Stomach (tissue), 9 donors: ENCODE measurements around the gene PGM2. TPM values are rescaled to one million over a fixed set of nuclear protein-coding genes. Genes with fewer than 3 reads are reported as not detected.
A peak's percentile ranks its signal among the peaks of the same experiment; 100 is the strongest.

Experiments used
- DNase-seq, 2 donors: peaks; one replicate each; pipeline versions ENCODE4 v3.0.0 to v3.0.0-alpha.2; 2013 to 2019
- H3K27ac ChIP-seq, 5 donors: fragments of 200-600 bp in 4 of 5; sonication (generic) in 4 of 5; one replicate each; pipeline ENCODE4 v1.5.1; 2013 to 2019; ENCODE audit warnings: mild to moderate bottlenecking in 1 of 5, moderate library complexity in 1 of 5
- H3K27me3 ChIP-seq, 3 donors: fragments of 200-600 bp; sonication (generic); one replicate each; pipeline ENCODE4 v1.5.1; 2017 to 2019; ENCODE audit warnings: mixed run types in 1 of 3
- H3K36me3 ChIP-seq, 4 donors: fragments of 200-600 bp; sonication (generic); 1 replicate in 3 of 4; 2 replicates in 1 of 4; pipeline ENCODE4 v1.5.1; 2016 to 2019
- H3K4me1 ChIP-seq, 4 donors: fragments of 200-600 bp; sonication (generic); one replicate each; pipeline ENCODE4 v1.5.1; 2016 to 2019
- H3K4me3 ChIP-seq, 4 donors: fragments of 200-600 bp; sonication (generic) in 3 of 4; one replicate each; pipeline ENCODE4 v1.5.1; 2016 to 2019; ENCODE audit warnings: mild to moderate bottlenecking in 1 of 4
- H3K9me3 ChIP-seq, 4 donors: fragments of 200-600 bp; sonication (generic); one replicate each; pipeline ENCODE4 v1.5.1; 2016 to 2019
- EP300 ChIP-seq: sonication (generic); formaldehyde crosslinking; IDR thresholded peaks from one replicate; pipeline ENCODE4 v1.6.1; 2017; ENCODE audit warnings: antibody characterized with exemption
- POLR2A ChIP-seq, 4 donors: fragments of 450-650 bp; IDR thresholded peaks; one replicate each; pipeline ENCODE4 v1.6.1; 2016; ENCODE audit warnings: antibody characterized with exemption in 4 of 4, control low read depth in 2 of 4, mild to moderate bottlenecking in 1 of 4, moderate library complexity in 1 of 4
- POLR2AphosphoS5 ChIP-seq, 3 donors: sonication (generic); formaldehyde crosslinking; IDR thresholded peaks; one replicate each; pipeline ENCODE4 v1.6.1; 2016; ENCODE audit warnings: antibody characterized with exemption in 3 of 3
- WGBS, 5 donors: extraction: QIAGEN DNeasy Blood & Tissue Kit in 3 of 5; methylation state at CpG; one replicate each; pipeline versions ENCODE4 v1.1.5 to v1.1.7; 2013 to 2018; 5-methylcytosine and 5-hydroxymethylcytosine counted together
- intact Hi-C: fragments of 100-400 bp; cut with DNase I; formaldehyde crosslinking; loops from one replicate; pipeline ENCODE4 v1.15.1; 2023; ENCODE audit warnings: low total_unique reads
- polyA plus RNA-seq, 3 donors: library from polyadenylated mRNA; stranded (reverse); fragments of 200-250 nt; gene quantifications; one replicate each; pipeline ENCODE4 v1.2.3, GENCODE V29; 2013
- total RNA-seq, 5 donors: library from RNA; depleted of rRNA; stranded (reverse); fragments of >200 nt; gene quantifications; one replicate each; pipeline versions ENCODE4 v1.1.0 to v1.2.3, GENCODE V29; 2014 to 2016
- TF ChIP-seq, protein P1 (sequence below), 7 experiments: fragments of 450-650 bp in 4 of 7; fragments of 200-600 bp in 3 of 7; sonication (generic) in 3 of 7; IDR thresholded peaks; one replicate each; pipeline ENCODE4 v1.5.1; 2016 to 2019; ENCODE audit warnings: antibody characterized with exemption in 7 of 7, control low read depth in 2 of 7, mild to moderate bottlenecking in 1 of 7
- donor health status: healthy with polysubstance abuse.
- donor health status: Bipolar disorder and iron deficiency.
- donor health status: healthy.

Gene PGM2
- total and polyA plus RNA-seq, 8 donors, result 7.4 to 53.1 (median 13.9) TPM

DNA sequence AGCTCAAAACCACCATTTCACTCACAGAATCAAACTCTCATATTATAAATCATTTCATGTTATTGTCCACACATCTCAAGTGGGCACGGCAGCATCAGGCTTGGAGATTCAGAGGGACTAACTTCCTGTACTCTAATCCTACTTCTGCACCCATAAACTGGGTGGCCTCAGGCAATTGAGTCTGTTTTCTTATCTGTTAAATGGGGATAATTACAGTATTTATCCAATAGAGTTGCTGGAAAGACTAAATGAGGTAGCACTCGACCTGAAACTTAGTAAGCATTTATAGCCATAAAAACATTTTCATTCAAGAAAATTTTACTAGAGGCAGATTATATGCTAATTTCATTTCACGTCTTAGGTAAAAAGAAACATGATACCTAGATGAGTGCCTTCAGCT is 77.4 kb downstream of the PGM2 start:
- no peaks in the 10 kb centered on the region for H3K27me3 ChIP-seq
- 85 to 90% (median 86%) methylated on average over 3 of the region's 3 CpGs for WGBS, 5 donors

DNA sequence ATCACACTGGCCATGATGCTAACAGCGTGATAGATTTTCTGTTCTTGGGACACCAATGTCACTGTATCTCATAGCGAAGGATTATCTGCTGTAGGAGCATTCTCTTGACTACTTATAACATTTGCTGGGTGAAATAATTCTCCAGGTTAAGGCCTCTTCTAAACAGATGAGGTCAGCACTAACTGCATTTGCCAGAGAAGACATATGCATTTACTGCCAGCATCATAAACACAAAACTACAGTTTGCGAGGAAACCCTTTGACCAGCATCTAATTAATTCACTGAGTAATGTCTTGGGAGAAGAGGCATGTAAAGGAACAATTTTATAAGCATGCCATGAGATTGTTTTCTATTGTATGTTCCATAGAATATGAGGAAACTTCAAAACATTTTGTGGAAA is 78.3 kb downstream of the PGM2 start:
- 91 to 98% (median 95%) methylated on average over 3 of the region's 3 CpGs for WGBS, 5 donors
- Histone ChIP-seq H3K9me3 (no peaks in the 10 kb centered on the region), H3K4me1 (peaks cover 0 to 34% (median 15%) of the 10 kb centered on the region in 4 donors), H3K27ac (no peak overlapping the region), H3K36me3 (peaks cover 0 to 7% (median 2%) of the 10 kb centered on the region in 4 donors), H3K27me3 (no peaks in the 10 kb centered on the region), H3K4me3 (no peak overlapping the region)
- peak in 1 of 2 donors; percentile 28 for DNase-seq
- intact Hi-C loops, result no loop called here
- TF ChIP-seq POLR2AphosphoS5 (IDR thresholded peaks at IDR 0.05), result no peak
- TF ChIP-seq, protein P1, sequence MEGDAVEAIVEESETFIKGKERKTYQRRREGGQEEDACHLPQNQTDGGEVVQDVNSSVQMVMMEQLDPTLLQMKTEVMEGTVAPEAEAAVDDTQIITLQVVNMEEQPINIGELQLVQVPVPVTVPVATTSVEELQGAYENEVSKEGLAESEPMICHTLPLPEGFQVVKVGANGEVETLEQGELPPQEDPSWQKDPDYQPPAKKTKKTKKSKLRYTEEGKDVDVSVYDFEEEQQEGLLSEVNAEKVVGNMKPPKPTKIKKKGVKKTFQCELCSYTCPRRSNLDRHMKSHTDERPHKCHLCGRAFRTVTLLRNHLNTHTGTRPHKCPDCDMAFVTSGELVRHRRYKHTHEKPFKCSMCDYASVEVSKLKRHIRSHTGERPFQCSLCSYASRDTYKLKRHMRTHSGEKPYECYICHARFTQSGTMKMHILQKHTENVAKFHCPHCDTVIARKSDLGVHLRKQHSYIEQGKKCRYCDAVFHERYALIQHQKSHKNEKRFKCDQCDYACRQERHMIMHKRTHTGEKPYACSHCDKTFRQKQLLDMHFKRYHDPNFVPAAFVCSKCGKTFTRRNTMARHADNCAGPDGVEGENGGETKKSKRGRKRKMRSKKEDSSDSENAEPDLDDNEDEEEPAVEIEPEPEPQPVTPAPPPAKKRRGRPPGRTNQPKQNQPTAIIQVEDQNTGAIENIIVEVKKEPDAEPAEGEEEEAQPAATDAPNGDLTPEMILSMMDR (IDR thresholded peaks at IDR 0.05), result no peak
- no peak for TF ChIP-seq POLR2A (IDR thresholded peaks at IDR 0.05)
- no peak for TF ChIP-seq EP300

More for the DNA sequence above, 77.4 kb downstream of the PGM2 start:
- H3K27ac ChIP-seq, result no peak overlapping the region
- DNase-seq, result no peak
- intact Hi-C loops, result no loop called here
- no peak for TF ChIP-seq POLR2AphosphoS5 (IDR thresholded peaks at IDR 0.05)
- TF ChIP-seq, protein P1 (IDR thresholded peaks at IDR 0.05), result no peak
- TF ChIP-seq EP300, result no peak
- no peak for TF ChIP-seq POLR2A (IDR thresholded peaks at IDR 0.05)
- H3K4me1 ChIP-seq, result peaks cover 0 to 28% (median 15%) of the 10 kb centered on the region in 4 donors
- no peaks in the 10 kb centered on the region for H3K9me3 ChIP-seq
- no peak overlapping the region for H3K4me3 ChIP-seq
- peaks cover 0 to 7% (median 2%) of the 10 kb centered on the region in 4 donors for H3K36me3 ChIP-seq

DNA sequence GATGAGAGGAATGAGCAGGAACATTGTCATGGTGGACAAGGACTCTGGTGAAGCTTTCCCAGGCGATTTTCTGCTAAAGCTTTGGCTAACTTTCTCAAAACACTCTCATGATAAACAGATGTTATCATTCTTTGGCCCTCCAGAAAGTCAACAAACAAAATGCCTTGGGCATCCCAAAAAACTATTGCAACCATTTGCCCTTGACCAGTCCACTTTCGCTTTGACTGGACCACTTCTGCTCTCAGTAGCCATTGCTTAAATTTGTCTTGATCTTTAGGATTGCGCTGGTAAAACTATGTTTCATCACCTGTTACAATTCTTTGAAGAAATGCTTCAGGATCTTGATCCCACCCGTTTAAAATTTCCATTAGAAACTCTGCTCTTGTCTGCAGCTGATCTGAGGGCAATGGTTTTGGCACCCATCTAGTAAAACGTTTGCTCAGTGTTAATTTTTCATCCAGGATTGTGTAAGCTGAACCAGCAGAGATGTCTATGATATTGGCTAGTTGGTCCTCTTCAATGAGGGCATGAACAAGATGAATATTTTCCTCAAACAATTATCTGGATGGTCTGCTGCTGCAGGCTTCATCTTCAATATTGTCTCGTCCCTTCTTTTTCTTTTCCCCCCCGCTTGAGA is 79.2 kb downstream of the PGM2 start:
- 72 to 80% (median 74%) methylated on average over 7 of the region's 7 CpGs for WGBS, 5 donors
- Histone ChIP-seq H3K27ac (no peak overlapping the region), H3K36me3 (peaks cover 0 to 7% (median 2%) of the 10 kb centered on the region in 4 donors), H3K27me3 (no peaks in the 10 kb centered on the region), H3K4me1 (peaks cover 0 to 34% (median 15%) of the 10 kb centered on the region in 4 donors), H3K9me3 (no peaks in the 10 kb centered on the region), H3K4me3 (no peak overlapping the region)
- intact Hi-C loops, result no loop called here
- no peak for DNase-seq
- no peak for TF ChIP-seq POLR2A (IDR thresholded peaks at IDR 0.05)
- no peak for TF ChIP-seq EP300
- TF ChIP-seq, protein P1 (IDR thresholded peaks at IDR 0.05), result no peak
- TF ChIP-seq POLR2AphosphoS5 (IDR thresholded peaks at IDR 0.05), result no peak

DNA sequence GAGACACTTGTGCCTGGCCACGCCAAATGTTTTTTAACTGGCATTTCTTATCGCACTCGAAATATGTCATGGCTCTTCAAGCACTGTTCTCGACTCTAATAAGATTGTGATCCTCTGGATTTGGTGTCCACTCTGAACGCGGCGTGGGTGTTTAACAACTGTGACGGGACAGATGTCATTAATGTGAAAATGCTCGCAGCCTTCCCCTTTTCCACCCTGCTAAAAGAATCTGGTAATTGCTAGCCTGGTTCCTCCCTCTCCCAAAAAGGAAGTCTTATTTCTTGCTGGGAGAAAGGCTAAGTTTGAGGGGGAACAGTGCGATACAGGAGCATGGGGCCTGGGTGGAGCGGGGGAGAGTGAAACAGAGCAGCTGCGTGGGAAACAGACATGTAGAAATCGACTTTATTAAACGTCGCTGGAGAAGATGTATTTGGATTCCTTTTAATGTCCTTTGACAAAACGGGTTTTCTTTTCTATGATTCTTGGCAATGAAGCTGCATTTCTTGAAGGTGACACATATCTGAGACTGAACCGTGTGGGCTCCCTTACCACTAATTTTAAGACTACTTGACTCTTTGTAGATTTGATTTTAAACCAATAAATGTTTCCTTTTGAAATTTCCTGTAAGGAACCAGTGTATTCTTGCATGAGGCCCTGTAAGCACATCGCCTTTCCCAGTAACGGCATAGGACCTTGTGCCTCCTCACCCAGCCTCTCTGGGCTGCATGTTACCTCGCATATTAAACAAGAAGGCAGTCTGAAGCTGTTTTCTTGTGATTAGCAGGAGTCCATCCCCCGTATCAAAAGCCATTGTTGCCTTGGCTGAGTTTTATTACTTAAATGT is 82.2 kb downstream of the PGM2 start:
- 59 to 78% (median 76%) methylated on average over 21 of the region's 21 CpGs for WGBS, 5 donors

More for the DNA sequence above, 82.2 kb downstream of the PGM2 start:
- no peak for TF ChIP-seq POLR2AphosphoS5 (IDR thresholded peaks at IDR 0.05)
- TF ChIP-seq, protein P1 (IDR thresholded peaks at IDR 0.05), result no peak
- no peaks in the 10 kb centered on the region for H3K9me3 ChIP-seq
- peak in 1 of 2 donors; percentile 34 for DNase-seq
- peaks cover 0 to 23% (median 5%) of the 10 kb centered on the region in 4 donors for H3K4me1 ChIP-seq
- H3K27me3 ChIP-seq, result no peaks in the 10 kb centered on the region
- intact Hi-C loops, result no loop called here
- peak overlapping the region in 2 of 5 donors; percentile 38 to 53 for H3K27ac ChIP-seq
- H3K4me3 ChIP-seq, result no peak overlapping the region
- H3K36me3 ChIP-seq, result no peaks in the 10 kb centered on the region
